HepG2 (cell line): ENCODE results near the gene NRG2. TPM values are rescaled to one million over a fixed set of nuclear protein-coding genes. Genes with fewer than 3 reads are reported as not detected.

Experiments used
- ATAC-seq: fragments of 200-7000 bp; cut with Tn5 transposase; 3 replicates; pipeline ENCODE4 v1.9.1; 2020; ENCODE audit warnings: mild to moderate bottlenecking, moderate library complexity
- BruUV-seq: library from RNA; stranded (reverse); fragments of 400-500 nt; replicated peaks from 2 replicates; lab custom pipeline; 2021; lab: Mats Ljungman, UMichigan
- CTCF ChIA-PET: fragments of 300-600 bp; formaldehyde crosslinking; extraction: SDS; loops from one replicate; lab custom pipeline; 2021; ENCODE audit warnings: low total read pairs, inconsistent platforms, low intra/inter-chr PET ratio; lab: Yijun Ruan, JAX
- POLR2A ChIA-PET: fragments of 350-600 bp; sonication (Branson Sonifier 250); formaldehyde crosslinking; loops from one replicate; lab custom pipeline; 2020; ENCODE audit warnings: antibody characterized with exemption, inconsistent platforms; lab: Yijun Ruan, JAX
- DNase-seq: peaks from one replicate; pipeline ENCODE4 v3.0.0-alpha.2; 2015; ENCODE audit warnings: low spot score
- FAIRE-seq: peaks from 3 replicates; lab custom pipeline; 2011; peaks lifted over from hg19 to GRCh38; lab: Jason Lieb, UNC
- H2AFZ ChIP-seq: one replicate; pipeline ENCODE4 v1.6.1; 2011; ENCODE audit warnings: low read length, inconsistent platforms
- H3K27ac ChIP-seq: fragments of 300-600 bp; 3 replicates; pipeline ENCODE4 v1.8.0; 2011; ENCODE audit warnings: mixed run types, mild to moderate bottlenecking, mixed read lengths, low read length, inconsistent platforms; ENCODE audit not compliant: insufficient read depth; ENCODE audit errors: extremely low read length
- H3K27me3 ChIP-seq, 2 experiments: fragments of 200-600 bp in 1 of 2; 2 replicates in 1 of 2; 3 replicates in 1 of 2; pipeline versions ENCODE4 v1.6.0 to v1.8.0; 2011; ENCODE audit warnings: low read length in 2 of 2, mild to moderate bottlenecking in 2 of 2, moderate library complexity in 2 of 2, inconsistent platforms in 1 of 2; ENCODE audit not compliant: insufficient read depth in 2 of 2, control insufficient read depth in 1 of 2
- H3K36me3 ChIP-seq, 2 experiments: fragments of 200-600 bp in 1 of 2; replicated peaks in 1 of 2; 2 replicates in 1 of 2; 3 replicates in 1 of 2; pipeline versions ENCODE4 v1.5.1 to v1.8.0; 2011; ENCODE audit warnings: low read length in 2 of 2, inconsistent platforms in 1 of 2; ENCODE audit not compliant: insufficient read depth in 2 of 2, control insufficient read depth in 1 of 2
- H3K4me1 ChIP-seq: 2 replicates; pipeline ENCODE4 v1.5.1; 2012; ENCODE audit warnings: low read length, inconsistent platforms; ENCODE audit not compliant: insufficient read depth
- H3K4me2 ChIP-seq: 2 replicates; pipeline ENCODE4 v1.6.0; 2011; ENCODE audit warnings: low read depth, low read length, inconsistent platforms
- H3K4me3 ChIP-seq, 3 experiments: fragments of 200-600 bp in 1 of 3; sonication (generic), shearing (Covaris generic) in 1 of 3; replicated peaks in 1 of 3; 2 replicates each; pipeline ENCODE4 v1.5.1; 2011 to 2016; ENCODE audit warnings: low read length in 3 of 3, inconsistent platforms in 2 of 3, low read depth in 2 of 3, mild to moderate bottlenecking in 2 of 3, control low read depth in 1 of 3, mixed read lengths in 1 of 3; ENCODE audit not compliant: insufficient read depth in 1 of 3
- H3K79me2 ChIP-seq: one replicate; pipeline ENCODE4 v1.6.1; 2011; ENCODE audit warnings: low read length, inconsistent platforms; ENCODE audit not compliant: insufficient read depth
- H3K9ac ChIP-seq: 2 replicates; pipeline ENCODE4 v1.6.0; 2011; ENCODE audit warnings: mild to moderate bottlenecking, low read depth, low read length, inconsistent platforms; ENCODE audit not compliant: insufficient read depth
- H3K9me3 ChIP-seq: 2 replicates; pipeline ENCODE4 v1.5.1; 2012; ENCODE audit warnings: mild to moderate bottlenecking, low read length
- H4K20me1 ChIP-seq: 2 replicates; pipeline ENCODE4 v1.6.0; 2011; ENCODE audit warnings: inconsistent platforms, mild to moderate bottlenecking, low read length, moderate library complexity; ENCODE audit not compliant: insufficient read depth
- AHR ChIP-seq: IDR thresholded peaks from 2 replicates; pipeline ENCODE4 v1.6.1; 2018; ENCODE audit warnings: missing genetic modification reagents, missing compliant biosample characterization
- FOXO4 ChIP-seq: sonication (generic); formaldehyde crosslinking; conservative IDR thresholded peaks from 2 replicates; pipeline ENCODE4 v1.8.1; 2023; ENCODE audit warnings: missing genetic modification reagents
- MBD4 ChIP-seq: IDR thresholded peaks from 2 replicates; pipeline ENCODE4 v1.6.1; 2012; ENCODE audit warnings: low read length, inconsistent platforms, borderline replicate concordance
- PAWR ChIP-seq: sonication (generic); formaldehyde crosslinking; IDR thresholded peaks from 2 replicates; pipeline ENCODE4 v1.4.0; 2020; ENCODE audit warnings: missing genetic modification reagents, mild to moderate bottlenecking, borderline replicate concordance
- POGK ChIP-seq: sonication (generic); formaldehyde crosslinking; conservative IDR thresholded peaks from 2 replicates; pipeline ENCODE4 v1.8.0; 2022; ENCODE audit warnings: mild to moderate bottlenecking, moderate library complexity, missing genetic modification reagents
- RFXAP ChIP-seq: sonication (generic); formaldehyde crosslinking; IDR thresholded peaks from 2 replicates; pipeline ENCODE4 v1.4.0; 2020; ENCODE audit warnings: missing genetic modification reagents, borderline replicate concordance
- THAP11 ChIP-seq: IDR thresholded peaks from 2 replicates; pipeline ENCODE4 v1.6.1; 2016; ENCODE audit warnings: missing biosample characterization, missing genetic modification reagents
- ZBTB10 ChIP-seq: sonication (generic); formaldehyde crosslinking; IDR thresholded peaks from 2 replicates; pipeline ENCODE4 v1.4.0; 2020; ENCODE audit warnings: missing genetic modification reagents, borderline replicate concordance
- ZBTB43 ChIP-seq: sonication (generic); formaldehyde crosslinking; conservative IDR thresholded peaks from 2 replicates; pipeline ENCODE4 v1.4.0; 2020; ENCODE audit warnings: missing genetic modification reagents
- ZNF484 ChIP-seq: sonication (generic); formaldehyde crosslinking; IDR thresholded peaks from 2 replicates; pipeline ENCODE4 v1.5.1; 2020; ENCODE audit warnings: mild to moderate bottlenecking, low read depth, missing genetic modification reagents, borderline replicate concordance
- ZNF496 ChIP-seq: sonication (generic); formaldehyde crosslinking; IDR thresholded peaks from 2 replicates; pipeline ENCODE4 v1.8.1; 2023; ENCODE audit warnings: mild to moderate bottlenecking, moderate library complexity, missing genetic modification reagents; ENCODE audit not compliant: insufficient replicate concordance
- ZNF761 ChIP-seq: sonication (generic); formaldehyde crosslinking; conservative IDR thresholded peaks from 2 replicates; pipeline ENCODE4 v1.4.0; 2020; ENCODE audit warnings: mild to moderate bottlenecking, missing genetic modification reagents
- in situ Hi-C: cut with HindIII; loops from 2 replicates; pipeline ENCODE4 v1.10.0; 2017; ENCODE audit warnings: low pct_unique_long_range_greater_than_20kb; ENCODE audit not compliant: extremely low pct_ligation_motif_present
- intact Hi-C: fragments of 100-400 bp; cut with micrococcal nuclease; formaldehyde crosslinking; loops from one replicate; pipeline ENCODE4 v1.10.0; 2022; ENCODE audit not compliant: unreplicated experiment
- polyA plus RNA-seq, 8 experiments: library from polyadenylated mRNA; depleted of rRNA in 3 of 8; stranded (reverse) in 7 of 8; unstranded in 1 of 8; fragments of >200 nt; fragmentation: Illumina TruSeq in 4 of 8; extraction: Trizol in 4 of 8; gene quantifications; 2 replicates each; pipeline versions ENCODE4 v1.2.1 to v1.2.3, GENCODE V29; 2011 to 2016; ENCODE audit warnings: low read depth in 4 of 8, missing spikeins in 1 of 8, mixed read lengths in 1 of 8; ENCODE audit not compliant: insufficient read depth in 1 of 8
- total RNA-seq, 5 experiments: library from RNA; depleted of rRNA; stranded (reverse); fragments of >200 nt; fragmentation: Illumina TruSeq; extraction: Trizol; gene quantifications; 2 replicates each; pipeline ENCODE4 v1.2.3, GENCODE V29; 2016; ENCODE audit warnings: low read depth in 1 of 5

The NRG2 gene
- total and polyA plus RNA-seq, 2 of the 13 experiments (the other 11 are each of a cell fraction or from before 2014, with no cell fraction given) = not detected

- Histone ChIP-seq H3K36me3 (no peaks in the 10 kb centered on the region), H3K27me3 (peaks cover 12 to 66% of the 10 kb centered on the region in 2 experiments), H2AFZ (no peak overlapping the region), H3K4me2 (no peak overlapping the region), H3K9ac (no peak overlapping the region), H3K9me3 (no peaks in the 10 kb centered on the region), H4K20me1 (no peaks in the 10 kb centered on the region), H3K4me3 (no peak overlapping the region), H3K27ac (no peak overlapping the region), H3K79me2 (no peaks in the 10 kb centered on the region), H3K4me1 (no peaks in the 10 kb centered on the region)
- no TSS peak for BruUV-seq
- FAIRE-seq (no peak), DNase-seq (no peak), ATAC-seq (no peak)
- POLR2A ChIA-PET = no interaction called here
- intact Hi-C loops (no loop called here), in situ Hi-C loops (no loop called here)
- CTCF ChIA-PET = no interaction called here
- TF ChIP-seq POGK (CRISPR knock-in tag) (no peak), ZBTB43 (no peak), FOXO4 (CRISPR knock-in tag) (no peak), MBD4 (no peak), THAP11 (no peak), RFXAP (CRISPR knock-in tag) (no peak), PAWR (no peak), ZNF484 (no peak), ZNF496 (CRISPR knock-in tag) (no peak), ZBTB10 (CRISPR knock-in tag) (no peak), ZNF761 (no peak), AHR (no peak)
Measured at GRCh38 chr5:139799359-139799758, 243.7 kb downstream of the NRG2 start.
